Glutamatergic neuron (in vitro differentiated cells): ENCODE measurements around the gene PTCD3. TPM values are rescaled to one million over a fixed set of nuclear protein-coding genes. Genes with fewer than 3 reads are reported as not detected.

Source experiments
- DNase-seq: peaks from one replicate; pipeline ENCODE4 v3.0.0; 2022
- H3K27ac Mint-ChIP-seq: one replicate; pipeline ENCODE4 v1.8.0; 2020; ENCODE audit warnings: mild to moderate bottlenecking, mixed read lengths, inconsistent platforms; ENCODE audit not compliant: unreplicated experiment
- H3K27me3 Mint-ChIP-seq: one replicate; pipeline ENCODE4 v1.8.0; 2020; ENCODE audit warnings: mild to moderate bottlenecking, moderate library complexity, mixed read lengths, inconsistent platforms; ENCODE audit not compliant: unreplicated experiment
- H3K36me3 Mint-ChIP-seq: one replicate; pipeline ENCODE4 v1.8.0; 2020; ENCODE audit warnings: mild to moderate bottlenecking, mixed read lengths, inconsistent platforms; ENCODE audit not compliant: unreplicated experiment
- H3K4me1 Mint-ChIP-seq: one replicate; pipeline ENCODE4 v1.8.0; 2020; ENCODE audit warnings: mild to moderate bottlenecking, low read depth, mixed read lengths, inconsistent platforms; ENCODE audit not compliant: unreplicated experiment
- H3K4me3 Mint-ChIP-seq: one replicate; pipeline ENCODE4 v1.8.0; 2020; ENCODE audit warnings: mild to moderate bottlenecking, mixed read lengths, inconsistent platforms; ENCODE audit not compliant: unreplicated experiment
- H3K9me3 Mint-ChIP-seq: one replicate; pipeline ENCODE4 v1.8.0; 2020; ENCODE audit warnings: mild to moderate bottlenecking, moderate library complexity, mixed read lengths, inconsistent platforms; ENCODE audit not compliant: unreplicated experiment
- total RNA-seq: library from RNA; stranded (reverse); fragmentation: NEBNext Ultra II Directional; extraction: Animal tissue kit (Norgen Biotek cat#: 25700); gene quantifications from one replicate; pipeline ENCODE4 v1.2.1, GENCODE V29; 2021; ENCODE audit not compliant: unreplicated experiment
- TF ChIP-seq, protein P1 (sequence below): fragments of 200-600 bp; sonication (generic); IDR thresholded peaks from one replicate; pipeline ENCODE4 v1.5.0; 2021; ENCODE audit not compliant: partially characterized antibody, unreplicated experiment

The PTCD3 gene
- total RNA-seq, 1 donor from 2014 or later = 104 TPM

DNA sequence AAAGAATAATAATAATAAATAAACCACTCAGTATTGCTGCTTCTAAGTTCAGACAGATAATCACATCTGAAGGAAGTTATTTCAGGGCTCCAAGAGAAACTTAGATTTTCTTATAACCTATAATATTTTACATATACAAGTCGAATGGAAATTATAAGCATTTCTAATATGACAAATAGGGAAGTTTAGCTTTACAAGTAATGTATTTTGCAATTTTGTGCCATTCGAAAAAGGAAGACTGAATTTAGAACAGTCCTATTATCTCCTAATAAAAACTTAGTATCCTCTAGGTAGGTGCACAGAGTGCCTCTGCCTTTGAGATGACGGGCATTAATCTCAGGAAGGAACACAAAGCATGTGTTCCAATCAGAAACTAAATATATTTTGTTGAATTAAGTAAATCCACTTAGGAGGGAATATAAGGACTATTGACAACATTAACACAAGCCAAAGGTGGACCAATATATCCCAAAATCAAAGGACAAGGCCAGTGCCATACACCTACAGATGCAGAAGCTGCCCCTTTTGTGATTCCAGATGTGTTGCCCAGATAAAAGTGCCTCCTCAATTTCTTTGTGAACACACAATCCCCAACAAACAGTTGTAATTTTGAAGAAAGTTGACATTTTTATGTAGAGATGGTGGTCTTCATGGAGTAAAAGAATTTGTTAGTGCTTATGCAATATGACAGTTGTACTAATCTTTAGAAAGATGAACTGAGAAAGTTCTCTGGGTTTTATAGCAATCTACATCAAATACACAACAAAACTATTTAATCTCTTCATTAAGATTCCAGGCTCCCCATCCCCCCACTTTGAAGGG, 36.6 kb downstream of the PTCD3 start:
- Mint-ChIP-seq H3K4me1 (no peaks in the 10 kb centered on the region), H3K27me3 (peaks cover 1% of the 10 kb centered on the region), H3K4me3 (no peak overlapping the region), H3K27ac (no peak overlapping the region), H3K9me3 (no peaks in the 10 kb centered on the region), H3K36me3 (peaks cover 4% of the 10 kb centered on the region)
- TF ChIP-seq, protein P1, sequence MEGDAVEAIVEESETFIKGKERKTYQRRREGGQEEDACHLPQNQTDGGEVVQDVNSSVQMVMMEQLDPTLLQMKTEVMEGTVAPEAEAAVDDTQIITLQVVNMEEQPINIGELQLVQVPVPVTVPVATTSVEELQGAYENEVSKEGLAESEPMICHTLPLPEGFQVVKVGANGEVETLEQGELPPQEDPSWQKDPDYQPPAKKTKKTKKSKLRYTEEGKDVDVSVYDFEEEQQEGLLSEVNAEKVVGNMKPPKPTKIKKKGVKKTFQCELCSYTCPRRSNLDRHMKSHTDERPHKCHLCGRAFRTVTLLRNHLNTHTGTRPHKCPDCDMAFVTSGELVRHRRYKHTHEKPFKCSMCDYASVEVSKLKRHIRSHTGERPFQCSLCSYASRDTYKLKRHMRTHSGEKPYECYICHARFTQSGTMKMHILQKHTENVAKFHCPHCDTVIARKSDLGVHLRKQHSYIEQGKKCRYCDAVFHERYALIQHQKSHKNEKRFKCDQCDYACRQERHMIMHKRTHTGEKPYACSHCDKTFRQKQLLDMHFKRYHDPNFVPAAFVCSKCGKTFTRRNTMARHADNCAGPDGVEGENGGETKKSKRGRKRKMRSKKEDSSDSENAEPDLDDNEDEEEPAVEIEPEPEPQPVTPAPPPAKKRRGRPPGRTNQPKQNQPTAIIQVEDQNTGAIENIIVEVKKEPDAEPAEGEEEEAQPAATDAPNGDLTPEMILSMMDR = no peak
- no peak for DNase-seq

DNA sequence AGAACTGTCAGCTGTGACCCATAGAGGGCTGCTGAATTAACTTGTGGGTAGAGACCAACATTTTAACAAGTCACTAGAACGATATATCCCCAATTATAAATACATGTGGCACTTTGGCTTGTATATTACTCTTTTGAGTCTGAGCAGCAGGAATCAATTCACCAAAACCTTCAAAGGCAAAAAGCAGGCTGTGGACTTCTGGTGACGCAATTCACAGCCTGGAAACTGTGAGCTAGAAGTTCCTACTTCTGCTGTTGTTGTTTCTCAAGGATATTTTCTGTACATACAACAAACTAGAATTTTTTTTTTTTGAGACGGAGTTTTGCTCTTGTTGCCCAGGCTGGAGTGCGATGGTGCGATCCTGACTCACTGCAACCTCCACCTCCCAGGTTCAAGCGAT, 37.3 kb downstream of the PTCD3 start:
- DNase-seq = no peak
- H3K27ac Mint-ChIP-seq = no peak overlapping the region
- peaks cover 4% of the 10 kb centered on the region for H3K36me3 Mint-ChIP-seq

DNA sequence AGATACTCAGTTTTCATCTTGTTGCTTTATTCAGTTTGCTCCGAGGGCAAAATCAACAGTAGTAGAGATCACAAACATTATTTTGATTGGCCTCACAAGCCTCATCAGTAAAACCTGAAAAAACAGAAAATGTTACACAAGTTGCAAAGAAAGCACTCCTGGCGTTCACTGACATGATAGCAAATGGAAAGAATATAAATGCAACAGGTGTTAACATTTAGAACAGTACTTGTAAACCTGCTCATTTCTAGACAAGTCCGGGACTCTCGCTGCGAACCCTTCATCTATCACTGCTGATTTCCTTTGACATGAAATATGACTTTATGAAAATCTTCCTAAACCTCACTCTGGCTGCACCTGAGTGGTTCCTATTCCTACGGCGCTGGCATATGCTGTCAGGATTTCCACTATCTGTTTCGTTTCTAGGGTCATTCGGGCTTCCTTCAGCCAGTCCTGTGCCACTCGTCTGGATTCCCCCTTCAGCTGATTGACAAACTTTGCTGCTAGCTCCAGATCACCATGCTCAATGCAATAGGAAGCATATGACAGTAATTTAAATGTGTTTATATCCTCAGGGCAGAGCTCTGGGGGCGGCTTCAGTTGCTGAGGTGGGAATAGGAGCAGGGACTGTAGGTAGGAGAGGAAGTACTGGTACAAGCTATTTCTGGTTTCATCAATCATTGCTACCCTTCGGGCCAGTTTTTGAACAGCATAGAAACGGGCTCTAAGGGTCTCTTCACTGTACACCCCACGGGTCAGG, 38.1 kb downstream of the PTCD3 start:
- Mint-ChIP-seq H3K4me1 (no peaks in the 10 kb centered on the region), H3K4me3 (no peak overlapping the region), H3K36me3 (peaks cover 4% of the 10 kb centered on the region), H3K27ac (no peak overlapping the region), H3K27me3 (peaks cover 1% of the 10 kb centered on the region), H3K9me3 (no peaks in the 10 kb centered on the region)
- DNase-seq = no peak
- TF ChIP-seq, protein P1 = no peak

More for the DNA sequence above, 37.3 kb downstream of the PTCD3 start:
- Mint-ChIP-seq H3K4me1 (no peaks in the 10 kb centered on the region), H3K27me3 (peaks cover 1% of the 10 kb centered on the region), H3K4me3 (no peak overlapping the region), H3K9me3 (no peaks in the 10 kb centered on the region)
- TF ChIP-seq, protein P1 = no peak

DNA sequence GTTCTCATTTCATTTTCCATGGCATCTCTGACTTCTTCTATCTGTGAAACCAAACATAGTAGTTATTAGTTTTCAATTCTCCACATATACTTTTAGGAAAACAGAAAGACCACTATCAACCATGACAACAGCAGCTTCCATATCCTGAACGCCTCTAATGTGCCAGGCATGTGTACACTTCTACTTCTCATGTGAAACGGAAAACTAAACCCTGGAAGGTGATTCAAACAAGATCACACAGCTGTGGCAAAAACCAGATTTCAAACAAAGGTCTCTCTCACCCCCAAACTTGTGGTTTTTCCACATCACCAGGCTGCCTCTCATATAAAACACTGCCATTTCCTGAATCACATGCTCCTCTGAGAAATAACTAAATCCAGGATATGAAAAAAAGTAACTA, 41.8 kb downstream of the PTCD3 start:
- peaks cover 4% of the 10 kb centered on the region for H3K36me3 Mint-ChIP-seq
- peaks cover 3% of the 10 kb centered on the region for H3K27me3 Mint-ChIP-seq
- no peak for DNase-seq
- no peak overlapping the region for H3K4me3 Mint-ChIP-seq
- H3K4me1 Mint-ChIP-seq = peaks cover 6% of the 10 kb centered on the region
- TF ChIP-seq, protein P1 = no peak
- H3K27ac Mint-ChIP-seq = no peak overlapping the region
- no peaks in the 10 kb centered on the region for H3K9me3 Mint-ChIP-seq

DNA sequence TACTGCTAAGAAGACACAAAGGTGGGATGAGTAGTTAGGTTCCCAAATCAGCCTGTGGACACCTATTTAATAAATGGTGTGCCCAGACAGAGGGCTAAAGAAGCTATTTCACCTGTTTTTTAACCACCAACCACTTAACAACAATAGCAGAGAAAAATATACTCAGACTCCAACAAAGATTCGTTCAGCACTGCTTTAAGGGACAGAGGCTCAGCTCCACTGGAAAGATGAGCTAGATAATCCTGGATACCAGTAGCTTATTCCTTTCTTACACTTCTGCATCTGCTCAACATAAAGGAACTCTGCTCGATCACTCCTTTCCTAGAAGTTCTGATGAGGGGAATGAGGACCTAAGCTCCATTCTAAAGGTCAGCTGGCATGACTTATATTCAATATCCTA, 44.5 kb downstream of the PTCD3 start:
- Mint-ChIP-seq H3K4me1 (peaks cover 6% of the 10 kb centered on the region), H3K36me3 (no peaks in the 10 kb centered on the region), H3K27me3 (peaks cover 1% of the 10 kb centered on the region), H3K27ac (peak overlapping the region; percentile 65), H3K4me3 (no peak overlapping the region), H3K9me3 (no peaks in the 10 kb centered on the region)
- TF ChIP-seq, protein P1 = no peak
- no peak for DNase-seq
